NCI-H187 (cell line): ENCODE results near the gene KCP.
"Not testable (repeated sequence)": the region's sequence is repeated elsewhere in the genome, so short reads cannot be mapped to it uniquely, and the experiment has no call there.

Source experiments
- DNase-seq, 2 experiments: peaks; one replicate each; lab custom pipeline; 2025; lab: John Stamatoyannopoulos, UW

The KCP gene

DNA sequence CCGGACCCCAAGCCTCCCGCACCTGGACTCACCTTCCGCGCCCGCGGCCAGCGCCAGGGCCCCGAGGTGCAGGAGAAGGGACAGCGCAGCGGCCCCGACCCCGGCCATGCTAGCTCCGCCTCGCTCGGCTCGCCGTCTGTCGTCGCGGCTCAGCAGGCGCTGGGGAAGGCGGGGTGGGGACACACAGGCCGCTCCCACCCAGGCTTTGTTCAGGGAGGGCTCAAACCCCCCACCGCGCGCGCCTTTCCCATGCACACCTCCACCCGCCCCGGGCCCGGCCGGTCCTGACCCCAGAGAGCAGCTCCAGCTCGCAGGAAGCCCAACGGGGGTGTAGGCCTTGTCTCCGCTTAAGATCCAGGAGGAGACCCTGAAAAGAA, at the start of gene KCP:
Gene KCP (minus strand): TSS at position 141 of the 377 bp plus-strand sequence. CDS start 33 bp downstream, at position 108.
- no peak for DNase-seq

- no peak for DNase-seq
These were observed 48.8 kb upstream of the KCP start for GRCh38 chr7:128959296-128959695.

GRCh38 chr7:128955981-128956380, 45.5 kb upstream of the KCP start:
- DNase-seq, result no peak

DNA sequence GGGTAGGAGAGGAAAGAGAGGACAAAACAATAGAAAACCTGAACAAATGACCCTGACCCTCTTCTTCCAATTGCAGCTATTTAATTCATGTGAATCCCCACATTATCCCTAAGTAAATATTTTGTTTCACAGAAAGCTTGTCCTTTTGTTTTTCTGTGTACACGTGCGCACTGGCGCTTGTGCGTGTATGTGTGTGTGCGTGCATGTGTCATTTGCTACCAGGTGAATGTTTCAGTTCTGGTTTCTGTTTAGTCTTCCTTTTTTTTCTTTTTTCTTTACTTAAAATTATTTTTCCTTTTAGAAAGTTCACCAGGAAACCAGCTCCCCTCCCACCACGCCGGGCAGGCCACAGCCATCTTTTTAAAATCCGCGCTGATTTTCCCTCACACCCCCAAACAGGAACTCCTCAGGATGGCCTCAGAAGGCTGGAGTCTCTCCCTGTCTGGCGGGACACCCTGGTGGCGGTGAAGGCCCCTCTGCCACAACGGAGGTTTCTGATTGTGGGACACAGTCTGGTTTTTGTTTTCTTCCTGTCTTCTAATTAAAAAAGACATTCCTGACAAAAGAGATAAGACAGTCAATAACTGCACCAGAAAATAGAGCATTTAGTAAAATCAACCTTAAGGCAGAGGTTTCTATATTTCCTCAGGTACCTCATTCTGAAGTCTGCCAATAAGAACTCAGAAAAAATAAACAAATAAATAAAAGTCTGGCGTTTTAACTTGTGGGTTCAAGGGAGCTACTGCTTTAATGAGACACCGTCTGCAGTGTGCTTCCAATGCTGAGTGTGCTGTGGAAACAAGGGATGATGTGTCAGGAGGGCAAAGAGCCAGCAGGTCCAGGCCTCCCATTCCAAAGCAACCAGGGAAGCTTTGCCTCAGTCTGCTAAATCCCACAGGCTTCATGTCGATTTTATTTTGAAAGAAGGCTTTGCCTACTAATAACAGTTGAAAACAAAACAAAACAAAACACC, 44.6 kb upstream of the KCP start:
- DNase-seq, result no peak

DNA sequence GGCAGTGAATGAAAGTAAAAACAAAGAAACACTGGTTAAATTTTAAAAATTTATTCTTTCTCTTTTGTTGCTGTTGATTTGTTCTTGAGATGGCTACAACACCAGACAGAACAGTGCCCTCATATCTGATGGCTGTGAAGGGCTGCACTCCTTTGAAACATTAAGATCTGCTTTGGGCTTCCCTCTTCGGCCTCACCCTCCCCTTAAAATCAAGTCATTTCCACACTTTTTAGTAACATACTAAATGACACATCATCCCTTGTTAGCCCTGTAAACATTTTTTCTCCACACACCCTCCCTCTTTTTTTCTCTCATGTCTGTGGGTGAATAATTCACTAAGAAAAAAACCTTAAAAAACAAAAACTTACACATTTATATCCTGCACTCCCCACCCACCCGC, 43.6 kb upstream of the KCP start:
- no peak for DNase-seq

GRCh38 chr7:128951296-128951695, 40.8 kb upstream of the KCP start:
- no peak for DNase-seq

DNA sequence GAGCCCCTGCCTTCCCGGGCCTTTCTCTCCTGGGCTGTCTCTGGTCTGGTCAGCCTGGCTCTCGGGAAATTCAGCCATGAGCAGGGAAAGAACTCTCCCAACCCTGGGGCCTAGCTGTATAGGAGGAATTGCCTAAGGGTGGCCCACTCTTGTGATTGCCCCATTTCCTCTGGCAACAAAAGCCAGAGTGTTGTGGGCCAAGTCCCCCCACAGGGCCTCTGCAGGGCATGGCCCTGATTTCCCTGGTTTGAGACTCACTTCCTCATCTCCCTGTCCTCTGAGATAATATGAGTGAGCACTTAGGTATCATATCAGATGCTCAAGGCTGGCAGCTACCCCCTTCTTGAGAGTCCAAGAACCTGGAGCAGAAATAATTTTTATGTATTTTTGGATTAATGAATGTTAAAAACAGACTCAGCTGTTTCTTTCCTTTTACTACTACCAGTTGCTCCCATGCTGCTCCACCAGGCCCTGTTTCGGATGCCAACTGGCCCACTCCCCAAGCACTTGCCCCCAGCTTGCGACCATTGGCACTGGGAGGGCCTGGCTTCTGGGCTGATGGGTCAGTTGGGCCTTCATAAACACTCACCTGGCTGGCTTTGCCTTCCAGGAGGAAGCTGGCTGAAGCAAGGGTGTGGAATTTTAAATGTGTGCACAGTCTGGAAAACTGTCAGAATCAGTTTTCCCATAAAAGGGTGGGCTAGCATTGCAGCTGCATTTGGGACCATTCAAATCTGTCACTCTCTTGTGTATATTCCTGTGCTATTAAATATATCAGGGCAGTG, 38.7 kb upstream of the KCP start:
- no peak for DNase-seq

- no peak for DNase-seq
These were observed 37.9 kb upstream of the KCP start for GRCh38 chr7:128948312-128948973.

DNA sequence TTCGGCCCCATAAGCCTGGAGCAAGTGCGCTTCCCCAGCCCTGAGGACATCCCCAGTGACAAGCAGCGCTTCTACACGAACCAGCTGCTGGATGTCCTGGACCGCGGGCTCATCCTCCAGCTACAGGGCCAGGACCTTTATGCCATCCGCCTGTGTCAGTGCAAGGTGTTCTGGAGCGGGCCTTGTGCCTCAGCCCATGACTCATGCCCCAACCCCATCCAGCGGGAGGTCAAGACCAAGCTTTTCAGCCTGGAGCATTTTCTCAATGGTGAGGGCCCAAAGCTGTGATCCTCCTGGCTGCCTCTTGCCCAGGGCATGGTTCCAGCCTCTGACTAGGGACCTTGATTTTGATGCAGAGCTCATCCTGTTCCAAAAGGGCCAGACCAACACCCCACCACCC, 37.3 kb upstream of the KCP start:
- DNase-seq, result no peak

DNA sequence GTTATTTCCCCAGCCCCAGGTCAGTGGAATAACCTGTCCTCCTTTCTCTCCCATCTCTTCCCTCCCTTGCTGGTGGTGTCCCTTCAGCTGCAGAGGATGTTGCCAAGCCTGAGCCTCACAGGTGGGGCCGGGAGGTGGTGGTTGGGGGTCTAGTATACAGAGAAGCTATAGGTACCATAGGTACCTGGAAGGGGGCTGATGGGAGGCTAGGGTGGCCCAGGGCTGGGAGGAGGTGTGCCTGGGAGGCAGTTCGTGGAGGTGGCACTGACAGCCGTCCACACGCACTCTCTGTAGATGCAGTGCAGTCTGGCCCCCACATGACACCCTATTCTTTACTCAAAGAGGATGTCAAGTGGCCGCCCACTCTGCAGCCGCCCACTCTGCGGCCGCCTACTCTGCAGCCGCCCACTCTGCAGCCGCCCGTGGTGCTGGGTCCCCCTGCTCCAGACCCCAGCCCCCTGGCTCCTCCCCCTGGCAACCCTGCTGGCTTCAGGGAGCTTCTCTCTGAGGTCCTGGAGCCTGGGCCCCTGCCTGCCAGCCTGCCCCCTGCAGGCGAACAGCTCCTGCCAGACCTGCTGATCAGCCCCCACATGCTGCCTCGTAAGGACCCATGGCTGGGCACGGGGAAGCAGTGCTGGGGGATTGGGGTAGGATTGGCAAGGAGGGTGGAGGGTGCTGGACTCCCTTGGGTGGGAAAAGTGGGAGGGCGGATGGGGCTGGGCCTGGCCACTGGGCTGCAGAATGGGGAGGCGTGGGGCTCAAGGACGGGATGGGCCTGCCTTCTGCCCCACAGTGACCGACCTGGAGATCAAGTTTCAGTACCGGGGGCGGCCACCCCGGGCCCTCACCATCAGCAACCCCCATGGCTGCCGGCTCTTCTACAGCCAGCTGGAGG, 36.7 kb upstream of the KCP start:
- DNase-seq, result no peak

GRCh38 chr7:128945668-128946366, 35.3 kb upstream of the KCP start:
- no peak for DNase-seq

DNA sequence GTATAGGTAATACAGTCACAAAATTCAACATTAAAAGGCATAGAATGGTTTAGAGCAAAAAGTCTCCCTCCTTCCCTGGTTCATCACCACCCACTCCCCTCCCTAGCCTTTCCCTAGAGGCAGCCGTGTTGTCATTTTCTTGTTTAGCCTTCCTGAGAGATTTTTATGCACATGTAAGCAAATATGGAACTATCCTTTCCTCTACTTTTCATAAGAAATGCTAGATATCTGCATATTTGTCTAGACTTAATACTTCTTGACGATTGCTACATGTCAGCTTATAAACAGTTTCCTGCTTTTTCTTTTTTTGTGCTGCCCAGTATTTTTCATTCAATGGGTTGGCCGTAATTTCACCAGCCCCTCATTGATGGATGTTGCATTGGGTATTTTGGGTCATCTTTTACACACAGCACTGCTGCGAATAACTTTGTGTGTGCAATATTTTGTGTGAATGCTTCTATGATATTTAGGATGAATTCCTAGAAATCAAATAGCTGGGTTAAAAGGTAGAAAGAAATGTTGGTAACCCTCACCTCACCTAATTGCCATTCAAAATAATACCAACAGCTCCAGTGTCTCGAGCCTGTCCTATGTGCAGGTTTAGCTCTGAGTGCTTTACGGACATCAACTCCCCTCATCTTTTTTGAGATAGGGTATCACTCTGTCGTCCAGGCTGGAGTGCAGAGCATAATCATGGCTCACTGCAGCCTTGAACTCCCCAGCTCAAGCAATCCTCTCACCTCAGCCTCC, 34.2 kb upstream of the KCP start:
- no peak for DNase-seq

- not testable (repeated sequence) for DNase-seq
These were observed 32.7 kb upstream of the KCP start for GRCh38 chr7:128943251-128943650.

DNA sequence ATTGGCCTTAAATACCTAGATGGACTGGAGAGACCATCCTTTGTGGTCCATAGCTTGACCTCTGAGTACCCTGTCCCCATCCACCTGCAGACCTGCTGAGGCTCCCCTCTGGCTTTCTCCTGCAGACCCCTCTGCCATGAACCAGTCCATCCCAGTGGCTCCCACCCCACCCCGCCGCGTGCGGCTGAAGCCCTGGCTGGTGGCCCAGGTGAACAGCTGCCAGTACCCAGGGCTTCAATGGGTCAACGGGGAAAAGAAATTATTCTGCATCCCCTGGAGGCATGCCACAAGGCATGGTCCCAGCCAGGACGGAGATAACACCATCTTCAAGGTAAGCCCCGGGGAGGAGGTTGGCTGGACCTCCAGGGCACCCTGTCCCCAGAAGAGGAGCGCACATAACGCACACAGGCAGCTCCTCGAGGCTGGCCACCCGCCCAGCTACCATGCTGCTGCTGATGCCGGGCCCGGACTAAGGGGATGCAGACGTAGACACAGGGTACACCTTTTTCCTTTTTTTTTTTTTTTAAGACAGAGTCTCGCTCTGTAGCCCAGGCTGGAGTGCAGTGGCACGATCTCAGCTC, 31.5 kb upstream of the KCP start:
- DNase-seq, result no peak

- no peak for DNase-seq
These were observed 30.9 kb upstream of the KCP start for GRCh38 chr7:128941323-128941890.

DNA sequence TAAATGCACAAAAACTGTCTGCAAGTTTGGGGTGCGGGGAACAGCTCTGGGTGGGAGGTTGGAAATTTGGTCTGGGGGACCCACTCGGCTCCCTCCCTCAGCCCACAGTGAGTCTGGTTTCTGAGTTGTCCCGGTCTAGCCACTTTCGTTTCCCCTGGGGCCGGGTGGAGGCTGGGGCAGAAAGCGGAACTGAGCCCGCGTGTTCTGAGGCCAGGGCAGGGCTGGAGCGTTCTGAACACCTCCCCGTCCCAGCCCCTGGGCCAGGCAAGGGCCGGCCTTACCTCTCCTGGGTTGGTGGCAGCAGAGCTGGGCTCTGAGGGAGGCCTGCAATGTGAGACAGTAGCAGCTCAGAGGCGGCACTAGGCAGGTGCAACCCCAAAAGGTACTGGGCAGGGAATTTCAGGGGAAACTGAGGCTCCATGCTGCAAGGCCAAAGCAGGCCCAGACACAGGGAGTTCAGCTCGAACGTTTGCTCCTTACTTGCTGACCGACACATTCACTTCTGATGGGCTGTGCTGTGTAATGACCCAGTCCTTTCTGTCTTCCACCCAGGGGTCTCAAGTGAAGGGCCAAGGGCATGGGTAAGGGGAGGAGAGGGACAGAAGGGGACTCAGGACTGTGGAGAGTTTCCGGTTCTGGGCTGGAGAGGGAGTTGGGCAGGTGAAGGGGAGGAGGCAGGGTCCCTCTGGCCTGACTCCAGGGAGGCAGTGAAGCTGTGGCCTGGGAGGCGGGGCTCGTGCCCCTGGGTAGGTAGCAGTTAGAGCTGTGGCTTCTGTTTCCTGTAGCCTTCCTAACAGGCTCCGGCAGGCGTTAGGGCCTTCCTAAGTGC, 30.2 kb upstream of the KCP start:
- no peak for DNase-seq

- no peak for DNase-seq
These were observed 29.4 kb upstream of the KCP start for GRCh38 chr7:128939861-128940410.
